Upper lobe of left lung (tissue), 4 donors: ENCODE data around the gene FLRT2.

Experiments
- EP300 ChIP-seq, 4 donors: sonication (generic); formaldehyde crosslinking; IDR thresholded peaks; one replicate each; pipeline ENCODE4 v1.5.1; 2017; ENCODE audit warnings: antibody characterized with exemption in 4 of 4, control low read depth in 2 of 4
- POLR2AphosphoS5 ChIP-seq, 2 donors: sonication (generic); formaldehyde crosslinking; IDR thresholded peaks; one replicate each; pipeline ENCODE4 v1.5.1; 2017; ENCODE audit warnings: antibody characterized with exemption in 2 of 2
- TF ChIP-seq, protein P1 (sequence below), 6 experiments: fragments of 450-650 bp in 4 of 6; fragments of 200-600 bp in 2 of 6; sonication (generic) in 2 of 6; IDR thresholded peaks; one replicate each; pipeline ENCODE4 v1.5.1; 2016 to 2019; ENCODE audit warnings: antibody characterized with exemption in 6 of 6

DNA sequence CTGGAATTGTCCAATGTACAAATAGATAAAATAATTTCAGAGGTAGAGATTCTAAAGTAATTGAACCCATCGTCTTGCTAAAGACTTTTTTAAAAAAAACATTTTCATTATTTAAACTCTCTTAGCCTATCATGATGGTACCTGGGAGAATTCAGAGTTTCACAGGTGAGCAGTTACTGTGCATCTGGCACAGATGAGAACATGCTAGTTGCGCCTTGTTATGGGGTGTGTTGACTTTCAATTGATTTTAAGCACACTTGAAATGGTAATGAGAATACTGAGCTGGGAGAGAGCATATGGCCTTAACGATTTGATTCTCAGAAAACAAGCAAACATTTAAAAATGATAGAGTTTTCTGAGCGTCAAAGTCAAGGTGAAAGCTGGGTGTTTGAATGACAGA is 66.6 kb downstream of the FLRT2 start:
- TF ChIP-seq, protein P1, sequence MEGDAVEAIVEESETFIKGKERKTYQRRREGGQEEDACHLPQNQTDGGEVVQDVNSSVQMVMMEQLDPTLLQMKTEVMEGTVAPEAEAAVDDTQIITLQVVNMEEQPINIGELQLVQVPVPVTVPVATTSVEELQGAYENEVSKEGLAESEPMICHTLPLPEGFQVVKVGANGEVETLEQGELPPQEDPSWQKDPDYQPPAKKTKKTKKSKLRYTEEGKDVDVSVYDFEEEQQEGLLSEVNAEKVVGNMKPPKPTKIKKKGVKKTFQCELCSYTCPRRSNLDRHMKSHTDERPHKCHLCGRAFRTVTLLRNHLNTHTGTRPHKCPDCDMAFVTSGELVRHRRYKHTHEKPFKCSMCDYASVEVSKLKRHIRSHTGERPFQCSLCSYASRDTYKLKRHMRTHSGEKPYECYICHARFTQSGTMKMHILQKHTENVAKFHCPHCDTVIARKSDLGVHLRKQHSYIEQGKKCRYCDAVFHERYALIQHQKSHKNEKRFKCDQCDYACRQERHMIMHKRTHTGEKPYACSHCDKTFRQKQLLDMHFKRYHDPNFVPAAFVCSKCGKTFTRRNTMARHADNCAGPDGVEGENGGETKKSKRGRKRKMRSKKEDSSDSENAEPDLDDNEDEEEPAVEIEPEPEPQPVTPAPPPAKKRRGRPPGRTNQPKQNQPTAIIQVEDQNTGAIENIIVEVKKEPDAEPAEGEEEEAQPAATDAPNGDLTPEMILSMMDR (IDR thresholded peaks at IDR 0.05) = no peak
- TF ChIP-seq EP300 (IDR thresholded peaks at IDR 0.05) (no peak), POLR2AphosphoS5 (IDR thresholded peaks at IDR 0.05) (no peak)
